GM12891 (cell line): ENCODE measurements around the gene ABCG1.

Experiments
- POLR2A ChIP-seq: IDR thresholded peaks from 2 replicates; pipeline ENCODE4 v1.6.1; 2011; ENCODE audit warnings: low read depth, low read length, control low read depth
- POLR2AphosphoS5 ChIP-seq: IDR thresholded peaks from 2 replicates; pipeline ENCODE4 v1.6.1; 2011; ENCODE audit warnings: low read depth, low read length, control low read depth
- POU2F2 ChIP-seq: IDR thresholded peaks from 2 replicates; pipeline ENCODE4 v1.6.1; 2011; ENCODE audit warnings: low read depth, mild to moderate bottlenecking, control low read depth, low read length, moderate library complexity
- SPI1 ChIP-seq: IDR thresholded peaks from 2 replicates; pipeline ENCODE4 v1.6.1; 2011; ENCODE audit warnings: low read depth, low read length, control low read depth
- TAF1 ChIP-seq: IDR thresholded peaks from 2 replicates; pipeline ENCODE4 v1.6.1; 2011; ENCODE audit warnings: low read depth, low read length, control low read depth

GRCh38 chr21:42261829-42262200 lies 42.9 kb downstream of the ABCG1 start:
- TF ChIP-seq POLR2AphosphoS5 (no peak), POU2F2 (no peak), TAF1 (no peak), POLR2A (no peak), SPI1 (no peak)
